K562 (cell line): ENCODE results near the gene KCNH2. TPM values are rescaled to one million over a fixed set of nuclear protein-coding genes. Genes with fewer than 3 reads are reported as not detected.

Source experiments
- BRF2 ChIP-seq: IDR thresholded peaks from 3 replicates; pipeline ENCODE4 v1.6.1; 2011; ENCODE audit warnings: borderline replicate concordance, mild to moderate bottlenecking; ENCODE audit not compliant: insufficient read length, insufficient read depth
- ELK3 ChIP-seq: fragments of 450-650 bp; formaldehyde crosslinking; IDR thresholded peaks from 2 replicates; pipeline ENCODE4 v1.4.0; 2020; ENCODE audit warnings: mild to moderate bottlenecking
- EP400 ChIP-seq: fragments of 450-650 bp; IDR thresholded peaks from 2 replicates; pipeline ENCODE4 v1.6.1; 2017; ENCODE audit warnings: antibody characterized with exemption, mild to moderate bottlenecking, moderate library complexity
- ETS2 ChIP-seq: IDR thresholded peaks from 2 replicates; pipeline ENCODE4 v1.6.1; 2016; ENCODE audit warnings: borderline replicate concordance, missing genetic modification characterization, mild to moderate bottlenecking, moderate library complexity, missing compliant biosample characterization; ENCODE audit not compliant: poor library complexity, severe bottlenecking
- IFI16 ChIP-seq: fragments of 250-450 bp; sonication (Bioruptor Pico); IDR thresholded peaks from 2 replicates; pipeline ENCODE4 v2.1.2; 2022; ENCODE audit warnings: mild to moderate bottlenecking, inconsistent platforms
- MAFF ChIP-seq: IDR thresholded peaks from 2 replicates; pipeline ENCODE4 v1.6.1; 2012; ENCODE audit warnings: low read length, improper control_type of control experiment
- RBM14 ChIP-seq: fragments of 200-400 bp; formaldehyde crosslinking; IDR thresholded peaks from 2 replicates; pipeline ENCODE4 v1.6.1; 2018; ENCODE audit warnings: low read depth, mild to moderate bottlenecking, low read length, moderate library complexity, borderline replicate concordance; ENCODE audit not compliant: insufficient read depth
- RHOXF2B ChIP-seq: fragments of 250-450 bp; sonication (Bioruptor Pico); conservative IDR thresholded peaks from 2 replicates; pipeline ENCODE4 v1.5.1; 2021
- SIN3B ChIP-seq: fragments of 450-650 bp; IDR thresholded peaks from 2 replicates; pipeline ENCODE4 v1.6.1; 2017; ENCODE audit warnings: low read depth, mild to moderate bottlenecking, moderate library complexity
- ZC3H11A ChIP-seq: IDR thresholded peaks from 2 replicates; pipeline ENCODE4 v1.6.1; 2012; ENCODE audit warnings: low read depth, low read length, improper control_type of control experiment
- ZNF668 ChIP-seq: fragments of 250-450 bp; sonication (Bioruptor Pico); IDR thresholded peaks from 2 replicates; pipeline ENCODE4 v1.8.0; 2022; ENCODE audit warnings: mild to moderate bottlenecking, inconsistent platforms
- polyA plus RNA-seq, 8 experiments: library from polyadenylated mRNA; depleted of rRNA in 4 of 8; stranded (reverse) in 5 of 8; unstranded in 3 of 8; fragments of >200 nt; fragmentation: Nextera tagmentation in 2 of 8; fragmentation: Illumina TruSeq in 1 of 8; extraction: Ambion mirVana in 2 of 8; extraction: Trizol in 1 of 8; gene quantifications; 2 replicates each; pipeline versions ENCODE4 v1.2.1 to v1.2.3, GENCODE V29; 2011 to 2014; ENCODE audit warnings: inconsistent platforms in 1 of 8, missing spikeins in 1 of 8
- total RNA-seq, 7 experiments: library from RNA; depleted of rRNA in 6 of 7; stranded (reverse); fragments of >200 nt in 6 of 7; fragmentation: Illumina TruSeq in 2 of 7; extraction: Trizol in 2 of 7; gene quantifications; 2 replicates each; pipeline versions ENCODE4 v1.2.1 to v1.2.3, GENCODE V29; 2011 to 2021; ENCODE audit warnings: low replicate concordance in 1 of 7

KCNH2 gene
- total and polyA plus RNA-seq, 9 of the 15 experiments (the other 6 are each of a cell fraction or from before 2014, with no cell fraction given): 18.1 to 368 (median 218) TPM

- TF ChIP-seq ETS2 (tag) (no peak), MAFF (no peak), ZNF668 (CRISPR knock-in tag) (no peak), IFI16 (CRISPR knock-in tag) (no peak), RHOXF2B (no peak), EP400 (0 out of 2 replicates have a peak, but pooled peaks have one; percentile 3), ELK3 (CRISPR knock-in tag) (no peak), BRF2 (no peak), ZC3H11A (no peak), SIN3B (no peak), RBM14 (no peak)
- TF ChIP-seq, all 486 proteins: peak for 26
These were observed 40.5 kb upstream of the KCNH2 start (continued) for GRCh38 chr7:151018421-151019129.
